Endothelial cell of umbilical vein (primary cell): ENCODE measurements around the gene CLSTN1.

Experiments
- GATA2 ChIP-seq: IDR thresholded peaks from 2 replicates; pipeline ENCODE4 v1.7.0; 2011; ENCODE audit warnings: low read depth, mild to moderate bottlenecking, moderate library complexity, mixed read lengths, low read length; ENCODE audit not compliant: insufficient read length, insufficient read depth
- POLR2A ChIP-seq: IDR thresholded peaks from 2 replicates; pipeline ENCODE4 v1.6.1; 2012; ENCODE audit warnings: low read depth, mild to moderate bottlenecking, control low read depth, low read length
- POLR2AphosphoS5 ChIP-seq: IDR thresholded peaks from 2 replicates; pipeline ENCODE4 v1.6.1; 2012; ENCODE audit warnings: low read depth, mild to moderate bottlenecking, control low read depth, low read length, moderate library complexity; ENCODE audit not compliant: insufficient read depth
- TF ChIP-seq, protein P1 (sequence below): IDR thresholded peaks from 2 replicates; pipeline ENCODE4 v1.6.1; 2011; ENCODE audit not compliant: insufficient read depth, insufficient read length
- TF ChIP-seq, protein P2 (sequence below), 2 donors: IDR thresholded peaks; 1 replicate in 1 of 2; 2 replicates in 1 of 2; pipeline ENCODE4 v1.5.1; 2011; ENCODE audit warnings: low read length in 2 of 2, mild to moderate bottlenecking in 2 of 2, moderate library complexity in 2 of 2, control low read depth in 1 of 2, inconsistent platforms in 1 of 2, low read depth in 1 of 2; ENCODE audit not compliant: insufficient read depth in 1 of 2; ENCODE audit errors: extremely low read depth in 1 of 2

DNA sequence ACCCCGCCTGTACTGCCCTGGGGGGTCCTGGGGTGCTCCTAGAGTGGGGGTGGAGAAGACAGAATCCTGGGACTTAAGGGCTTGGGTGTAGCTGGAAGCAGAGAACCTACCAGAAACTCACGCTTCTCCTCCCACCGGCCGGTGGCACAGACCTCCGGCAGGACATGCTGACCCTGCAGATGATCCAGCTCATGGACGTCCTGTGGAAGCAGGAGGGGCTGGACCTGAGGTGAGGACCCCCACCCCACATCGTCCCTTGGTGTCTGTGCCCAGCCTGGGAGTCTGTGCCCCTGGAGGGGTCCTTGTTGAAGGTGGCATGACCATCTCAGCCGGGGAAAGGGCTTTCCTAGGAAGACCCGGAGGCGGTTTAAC lies 101.4 kb downstream of the CLSTN1 start:
- TF ChIP-seq, protein P1, sequence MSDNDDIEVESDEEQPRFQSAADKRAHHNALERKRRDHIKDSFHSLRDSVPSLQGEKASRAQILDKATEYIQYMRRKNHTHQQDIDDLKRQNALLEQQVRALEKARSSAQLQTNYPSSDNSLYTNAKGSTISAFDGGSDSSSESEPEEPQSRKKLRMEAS, result no peak
- TF ChIP-seq, protein P2, sequence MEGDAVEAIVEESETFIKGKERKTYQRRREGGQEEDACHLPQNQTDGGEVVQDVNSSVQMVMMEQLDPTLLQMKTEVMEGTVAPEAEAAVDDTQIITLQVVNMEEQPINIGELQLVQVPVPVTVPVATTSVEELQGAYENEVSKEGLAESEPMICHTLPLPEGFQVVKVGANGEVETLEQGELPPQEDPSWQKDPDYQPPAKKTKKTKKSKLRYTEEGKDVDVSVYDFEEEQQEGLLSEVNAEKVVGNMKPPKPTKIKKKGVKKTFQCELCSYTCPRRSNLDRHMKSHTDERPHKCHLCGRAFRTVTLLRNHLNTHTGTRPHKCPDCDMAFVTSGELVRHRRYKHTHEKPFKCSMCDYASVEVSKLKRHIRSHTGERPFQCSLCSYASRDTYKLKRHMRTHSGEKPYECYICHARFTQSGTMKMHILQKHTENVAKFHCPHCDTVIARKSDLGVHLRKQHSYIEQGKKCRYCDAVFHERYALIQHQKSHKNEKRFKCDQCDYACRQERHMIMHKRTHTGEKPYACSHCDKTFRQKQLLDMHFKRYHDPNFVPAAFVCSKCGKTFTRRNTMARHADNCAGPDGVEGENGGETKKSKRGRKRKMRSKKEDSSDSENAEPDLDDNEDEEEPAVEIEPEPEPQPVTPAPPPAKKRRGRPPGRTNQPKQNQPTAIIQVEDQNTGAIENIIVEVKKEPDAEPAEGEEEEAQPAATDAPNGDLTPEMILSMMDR (IDR thresholded peaks at IDR 0.05; ENCODE audit: extremely low read depth in 1 of 2, insufficient read depth in 1 of 2, low read depth in 1 of 2, low read length in 2 of 2), result no peak
- no peak for TF ChIP-seq POLR2AphosphoS5
- TF ChIP-seq GATA2, result no peak
- TF ChIP-seq POLR2A, result no peak
